ENCODE measurements around the gene CFAP65. TPM values are rescaled to one million over a fixed set of nuclear protein-coding genes. Genes with fewer than 3 reads are reported as not detected.

The CFAP65 gene
- polyA plus RNA-seq, 3 donors = not detected

GRCh38 chr2:218998414-218999002 is 42.8 kb downstream of the CFAP65 start:
- WGBS (ENCODE audit: insufficient coverage) = 67% methylated on average over 1 of the region's 12 CpGs
- TF ChIP-seq CTCF (IDR thresholded peaks at IDR 0.05) = no peak
- Histone ChIP-seq H3K79me2 (ENCODE audit: insufficient read depth, low read length) (no peaks in the 10 kb centered on the region), H3K36me3 (replicated peaks in 1 of 2; ENCODE audit: control insufficient read depth in 1 of 2, insufficient read depth in 2 of 2, low read length in 2 of 2) (no peaks in the 10 kb centered on the region), H4K20me1 (ENCODE audit: insufficient read depth, low read length) (no peaks in the 10 kb centered on the region), H3K4me3 (replicated peaks in 1 of 3; ENCODE audit: low read depth in 2 of 3, low read length in 3 of 3) (no peak overlapping the region), H3K9me3 (replicated peaks in 1 of 2; ENCODE audit: control insufficient read depth in 1 of 2, insufficient read depth in 1 of 2, low read length in 2 of 2) (peaks cover 0 to 34% of the 10 kb centered on the region in 2 donors), H3K4me2 (replicated peaks; ENCODE audit: extremely low read depth, low read length, poor library complexity, severe bottlenecking) (no peak overlapping the region), H3K4me1 (ENCODE audit: control insufficient read depth in 1 of 2, insufficient read depth in 2 of 2, low read length in 2 of 2) (peaks cover 3 to 9% of the 10 kb centered on the region in 2 donors), H3K27ac (ENCODE audit: low read depth in 1 of 2, low read length in 2 of 2) (no peak overlapping the region), H3K27me3 (ENCODE audit: control insufficient read depth in 2 of 2, insufficient read depth in 2 of 2, low read length in 2 of 2) (peaks cover 57 to 95% of the 10 kb centered on the region in 2 donors), H2AFZ (ENCODE audit: insufficient read depth, low read depth, low read length, poor library complexity, severe bottlenecking) (no peak overlapping the region), H3K9ac (ENCODE audit: insufficient read depth, low read length, poor library complexity, severe bottlenecking) (no peak overlapping the region)
- Mint-ChIP-seq H3K4me3 (peak overlapping the region in 1 of 2 donors; percentile 47), H3K27ac (peak overlapping the region in 2 of 7 donors; percentile 10 to 37), H3K36me3 (peaks cover 0 to 4% of the 10 kb centered on the region in 2 donors), H3K4me1 (peaks cover 19% of the 10 kb centered on the region), H3K27me3 (ENCODE audit: low read depth in 3 of 3) (peaks cover 85 to 97% (median 96%) of the 10 kb centered on the region in 3 donors), H3K9me3 (peaks cover 0 to 23% (median 6%) of the 10 kb centered on the region in 7 donors)
- no peak for DNase-seq
- intact Hi-C loops (cut with micrococcal nuclease) = loop anchor here in 1 of 2 donors (10.0 kb wide), 1 partner anchor 156 kb away; no protein-coding TSS in a partner anchor

GRCh38 chr2:218997731-218998130 is 43.6 kb downstream of the CFAP65 start:
- peaks cover 56 to 95% of the 10 kb centered on the region in 2 donors for H3K27me3 ChIP-seq (ENCODE audit: control insufficient read depth in 2 of 2, insufficient read depth in 2 of 2, low read length in 2 of 2)

More at GRCh38 chr2:218997731-218998130, 43.6 kb downstream of the CFAP65 start:
- no peak overlapping the region for H2AFZ ChIP-seq (ENCODE audit: insufficient read depth, low read depth, low read length, poor library complexity, severe bottlenecking)
- H3K9ac ChIP-seq (ENCODE audit: insufficient read depth, low read length, poor library complexity, severe bottlenecking) = no peak overlapping the region
- Mint-ChIP-seq H3K27ac (peak overlapping the region in 1 of 7 donors; percentile 41), H3K4me1 (peaks cover 15% of the 10 kb centered on the region), H3K4me3 (peak overlapping the region in 1 of 2 donors; percentile 35), H3K27me3 (ENCODE audit: low read depth in 3 of 3) (peaks cover 81 to 97% (median 94%) of the 10 kb centered on the region in 3 donors), H3K9me3 (peaks cover 0 to 21% (median 4%) of the 10 kb centered on the region in 7 donors), H3K36me3 (peaks cover 0 to 4% of the 10 kb centered on the region in 2 donors)
- peaks cover 3 to 13% of the 10 kb centered on the region in 2 donors for H3K4me1 ChIP-seq (ENCODE audit: control insufficient read depth in 1 of 2, insufficient read depth in 2 of 2, low read length in 2 of 2)
- H3K36me3 ChIP-seq (replicated peaks in 1 of 2; ENCODE audit: control insufficient read depth in 1 of 2, insufficient read depth in 2 of 2, low read length in 2 of 2) = no peaks in the 10 kb centered on the region
- H4K20me1 ChIP-seq (ENCODE audit: insufficient read depth, low read length) = no peaks in the 10 kb centered on the region
- 60% methylated on average over 1 of the region's 2 CpGs for WGBS (ENCODE audit: insufficient coverage)
- intact Hi-C loops (cut with micrococcal nuclease) = loop anchor here in 1 of 2 donors (10.0 kb wide), 1 partner anchor 157 kb away; no protein-coding TSS in a partner anchor
- H3K9me3 ChIP-seq (replicated peaks in 1 of 2; ENCODE audit: control insufficient read depth in 1 of 2, insufficient read depth in 1 of 2, low read length in 2 of 2) = peaks cover 0 to 41% of the 10 kb centered on the region in 2 donors
- TF ChIP-seq CTCF (IDR thresholded peaks at IDR 0.05) = no peak
- no peaks in the 10 kb centered on the region for H3K79me2 ChIP-seq (ENCODE audit: insufficient read depth, low read length)
- no peak for DNase-seq
- no peak overlapping the region for H3K27ac ChIP-seq (ENCODE audit: low read depth in 1 of 2, low read length in 2 of 2)
- H3K4me2 ChIP-seq (replicated peaks; ENCODE audit: extremely low read depth, low read length, poor library complexity, severe bottlenecking) = no peak overlapping the region
- no peak overlapping the region for H3K4me3 ChIP-seq (replicated peaks in 1 of 3; ENCODE audit: low read depth in 2 of 3, low read length in 3 of 3)
